T-helper 2 cell treated with Interferon-gamma antibody and Interleukin-4, amounts not matched to agents 100 ng/mL and 5 ng/mL, for 36 hours (primary cell): ENCODE data around the gene GDI2. TPM values are rescaled to one million over a fixed set of nuclear protein-coding genes. Genes with fewer than 3 reads are reported as not detected.
"Not testable (repeated sequence)": the region's sequence is repeated elsewhere in the genome, so short reads cannot be mapped to it uniquely, and the experiment has no call there.

ENCODE experiments used
- intact Hi-C: fragments of 100-400 bp; cut with micrococcal nuclease; formaldehyde crosslinking; loops from one replicate; pipeline ENCODE4 v1.15.1; 2023
- total RNA-seq: library from RNA; stranded (reverse); gene quantifications from 2 replicates; pipeline ENCODE4 v1.2.3, GENCODE V29; 2022

GDI2 gene
- total RNA-seq, 1 donor from 2014 or later: 261 TPM

DNA sequence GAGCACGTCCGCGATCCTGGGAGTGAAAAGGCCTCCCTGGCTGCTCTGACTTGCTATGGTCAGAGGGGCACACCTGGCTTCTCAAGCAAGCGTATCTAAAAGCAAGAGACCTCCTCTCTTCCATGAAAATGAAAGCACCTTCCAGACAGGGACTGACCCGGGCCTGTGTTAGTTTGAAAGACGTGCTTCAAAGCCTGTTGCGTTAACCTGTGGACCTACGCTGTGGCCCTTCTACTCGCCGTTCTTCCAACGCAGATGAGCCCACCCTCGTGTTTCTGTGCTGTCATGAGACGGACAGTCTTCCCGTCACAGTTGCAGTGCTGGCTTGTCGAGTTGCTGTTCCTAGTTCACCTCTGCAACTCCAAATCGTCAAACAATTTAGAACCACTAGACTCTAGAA is 15.5 kb upstream of the GDI2 start:
- intact Hi-C loops: no loop called here

DNA sequence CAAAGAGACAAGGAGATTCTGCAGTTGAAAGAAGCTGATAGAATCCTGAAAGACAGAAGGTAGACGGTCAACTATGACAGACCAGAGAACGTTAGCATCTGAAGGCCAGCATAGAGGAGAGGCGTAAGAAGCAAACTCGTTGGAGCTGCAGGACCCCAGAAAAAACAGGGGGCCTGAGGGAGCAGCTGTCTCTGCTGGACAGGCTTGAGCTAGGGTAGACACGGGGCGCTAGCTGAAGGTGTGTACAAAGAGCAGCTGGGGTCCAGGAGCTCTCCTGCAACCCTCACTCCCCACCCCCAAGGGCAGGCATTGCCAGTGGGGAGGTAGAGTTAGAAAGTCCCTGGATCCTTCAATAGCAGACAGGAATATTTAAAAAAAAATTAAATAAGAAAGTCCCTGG is 14.6 kb upstream of the GDI2 start:
- intact Hi-C loops: no loop called here

DNA sequence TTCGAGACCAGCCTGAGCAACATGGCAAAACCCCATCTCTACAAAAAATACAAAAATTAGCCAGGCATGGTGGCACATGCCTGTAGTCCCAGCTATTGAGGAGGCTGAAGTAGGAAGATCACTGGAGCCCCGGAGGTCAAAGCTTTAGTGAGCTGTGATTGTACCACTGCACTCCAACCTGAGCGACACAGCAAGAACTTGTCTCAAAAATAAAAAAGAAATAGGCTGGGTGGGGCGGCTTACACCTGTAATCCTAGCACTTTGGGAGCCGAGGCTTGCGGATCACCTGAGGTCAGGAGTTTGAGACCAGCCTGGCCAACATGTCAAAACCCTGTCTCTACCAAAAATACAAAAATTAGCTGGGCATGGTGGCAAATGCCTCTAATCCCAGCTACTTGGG is 13.3 kb upstream of the GDI2 start:
- intact Hi-C loops: not testable (repeated sequence)

DNA sequence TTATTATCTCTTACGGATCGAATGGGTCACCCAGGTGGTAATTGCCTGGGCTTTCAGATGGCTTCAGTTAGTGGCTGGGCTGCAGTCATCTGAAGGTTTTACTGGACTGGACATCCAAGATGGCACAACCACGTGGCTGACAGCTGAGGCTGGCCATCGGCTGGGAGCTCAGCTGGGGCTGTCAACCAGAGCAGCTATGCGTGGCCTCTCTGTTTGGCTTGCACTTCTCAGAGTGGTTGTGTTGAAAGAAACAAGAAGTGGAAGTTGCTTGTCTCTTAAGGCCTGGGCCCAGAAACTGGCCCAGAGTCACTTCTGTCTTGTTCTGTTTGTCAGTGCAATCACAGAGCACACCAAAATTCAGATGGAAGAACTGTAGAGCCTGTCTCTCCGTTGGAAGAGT is 5.7 kb upstream of the GDI2 start:
- intact Hi-C loops: no loop called here

DNA sequence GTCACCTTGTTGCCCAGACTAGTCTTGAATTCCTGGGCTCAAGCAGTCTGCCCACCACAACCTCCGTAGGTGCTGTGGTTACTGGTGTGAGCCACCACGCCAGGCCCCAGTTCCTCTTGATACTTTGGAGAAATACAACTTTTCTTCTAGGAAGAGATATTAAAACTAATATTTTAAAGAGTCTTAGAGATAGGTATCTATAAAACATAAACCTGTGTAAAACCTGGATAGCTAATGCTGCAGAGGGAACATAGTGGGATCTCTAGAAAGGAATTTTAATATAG is 4.8 kb upstream of the GDI2 start:
- intact Hi-C loops: no loop called here

DNA sequence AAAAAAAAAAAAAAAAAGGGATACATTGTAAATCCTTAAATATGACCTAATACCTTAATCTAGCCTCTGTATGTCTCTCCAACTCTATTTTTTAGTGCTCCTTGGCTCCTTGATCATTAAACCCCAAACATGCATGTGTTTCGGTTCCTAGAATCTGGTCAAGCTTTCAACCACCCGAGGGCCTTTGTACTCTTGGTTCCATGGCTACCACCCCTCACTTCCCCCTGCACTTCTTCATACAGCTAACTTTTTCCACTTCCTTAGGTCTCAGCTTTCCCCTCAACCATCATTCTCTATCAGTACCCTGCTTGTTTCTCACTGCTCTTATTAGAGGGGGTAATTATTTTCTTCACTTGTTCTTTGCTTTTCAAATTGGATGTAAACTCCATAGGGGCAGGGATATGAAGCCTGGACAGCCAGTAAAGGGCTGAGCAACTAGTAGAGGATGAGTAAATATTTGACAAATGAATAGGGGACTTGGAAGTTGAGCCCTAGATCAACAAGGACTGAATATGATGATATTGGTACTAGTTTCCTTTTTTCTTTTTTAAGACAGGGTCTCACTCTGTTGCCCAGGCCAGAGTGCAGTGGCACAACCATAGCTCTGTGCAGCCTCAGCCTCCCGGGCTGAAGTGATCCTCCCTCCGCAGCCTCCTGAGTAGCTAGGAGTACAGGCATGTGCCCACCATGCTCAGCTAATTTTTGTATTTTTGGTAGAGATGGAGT is 4.3 kb upstream of the GDI2 start:
- intact Hi-C loops: no loop called here

DNA sequence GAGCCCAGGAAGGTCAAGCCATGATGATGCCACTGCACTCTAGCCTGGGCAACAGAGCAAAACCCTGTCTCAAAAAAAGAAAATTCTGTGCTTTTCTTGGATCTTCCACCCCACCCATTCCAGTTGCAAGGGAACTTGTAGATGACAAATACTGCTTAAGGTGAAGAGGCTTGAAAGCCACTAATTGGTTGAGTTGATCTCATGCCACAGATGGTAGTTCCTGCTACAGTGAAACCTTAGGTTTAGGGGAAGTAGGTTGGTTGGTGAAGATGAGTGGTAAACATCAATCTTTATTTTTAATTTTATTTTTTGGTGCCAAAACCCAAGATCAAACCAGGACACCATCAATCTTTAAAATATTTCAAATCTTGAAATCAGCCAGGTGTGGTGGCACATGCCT is 2.9 kb upstream of the GDI2 start:
- intact Hi-C loops: no loop called here

DNA sequence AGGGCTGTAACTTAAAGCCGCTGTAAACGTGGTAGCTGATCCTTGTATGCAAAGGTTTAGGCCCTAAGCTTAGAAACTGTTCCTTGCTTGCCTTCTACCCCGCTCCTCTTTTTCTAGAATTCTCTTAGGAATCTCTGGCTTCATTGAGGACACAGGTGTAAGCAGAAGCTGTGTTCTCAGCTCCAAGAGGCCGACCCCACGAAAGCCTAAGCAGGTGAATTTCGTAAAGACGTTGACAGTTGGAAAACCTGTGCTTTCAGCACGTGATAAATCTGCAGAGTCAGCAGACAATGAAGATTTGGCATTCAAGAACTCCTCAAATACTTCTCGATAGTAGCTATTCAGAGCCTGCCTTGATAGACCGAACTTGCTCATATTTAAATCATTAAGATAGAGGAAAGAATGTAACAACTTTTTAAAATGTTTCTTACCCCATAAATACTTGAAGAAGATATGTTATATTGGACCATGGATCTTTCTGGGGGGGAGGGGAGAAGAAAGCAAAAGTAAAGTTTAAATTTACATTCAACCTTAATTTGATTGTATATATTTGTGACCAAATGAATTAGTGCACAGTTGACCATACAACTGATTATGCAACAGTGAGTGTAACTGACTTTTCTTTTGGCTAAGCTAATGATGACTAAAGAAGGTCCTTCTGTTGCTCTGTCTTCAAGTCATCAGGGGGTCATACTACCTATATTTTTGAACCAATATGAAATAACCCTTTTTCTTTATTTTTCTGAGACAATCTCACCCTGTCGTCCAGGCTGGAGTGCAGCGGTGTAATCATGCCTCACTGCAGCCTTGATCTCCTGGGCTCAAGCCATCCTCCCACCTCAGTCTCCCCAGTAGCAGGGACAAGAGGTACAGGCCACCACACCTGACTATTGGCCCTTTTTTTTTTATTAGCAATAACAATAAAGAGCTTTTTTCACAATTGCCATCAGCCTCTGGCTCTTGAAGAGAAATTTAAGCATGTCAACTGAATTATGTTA is 1.2 kb upstream of the GDI2 start:
- intact Hi-C loops: loop anchor here (5.0 kb wide), 3 partner anchors 37 to 348 kb away; no protein-coding TSS in a partner anchor

DNA sequence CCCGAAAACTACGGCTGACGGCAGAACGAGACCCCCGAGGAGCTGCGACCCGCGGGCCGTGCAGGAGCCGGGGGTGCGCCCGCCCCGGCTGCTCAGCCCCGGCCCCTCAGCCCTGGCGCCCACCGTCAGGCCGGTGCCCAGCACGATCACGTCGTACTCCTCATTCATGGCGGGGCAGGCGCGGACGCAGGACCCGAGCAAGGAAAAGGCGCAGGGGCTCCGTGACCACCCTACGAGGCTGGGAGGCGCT is 218 bp downstream of the GDI2 start:
- intact Hi-C loops: loop anchor here (1.0 to 5.0 kb wide), 8 partner anchors 36 to 366 kb away; partner anchors contain the start of genes FBH1, IL15RA, RBM17 and TASOR2

DNA sequence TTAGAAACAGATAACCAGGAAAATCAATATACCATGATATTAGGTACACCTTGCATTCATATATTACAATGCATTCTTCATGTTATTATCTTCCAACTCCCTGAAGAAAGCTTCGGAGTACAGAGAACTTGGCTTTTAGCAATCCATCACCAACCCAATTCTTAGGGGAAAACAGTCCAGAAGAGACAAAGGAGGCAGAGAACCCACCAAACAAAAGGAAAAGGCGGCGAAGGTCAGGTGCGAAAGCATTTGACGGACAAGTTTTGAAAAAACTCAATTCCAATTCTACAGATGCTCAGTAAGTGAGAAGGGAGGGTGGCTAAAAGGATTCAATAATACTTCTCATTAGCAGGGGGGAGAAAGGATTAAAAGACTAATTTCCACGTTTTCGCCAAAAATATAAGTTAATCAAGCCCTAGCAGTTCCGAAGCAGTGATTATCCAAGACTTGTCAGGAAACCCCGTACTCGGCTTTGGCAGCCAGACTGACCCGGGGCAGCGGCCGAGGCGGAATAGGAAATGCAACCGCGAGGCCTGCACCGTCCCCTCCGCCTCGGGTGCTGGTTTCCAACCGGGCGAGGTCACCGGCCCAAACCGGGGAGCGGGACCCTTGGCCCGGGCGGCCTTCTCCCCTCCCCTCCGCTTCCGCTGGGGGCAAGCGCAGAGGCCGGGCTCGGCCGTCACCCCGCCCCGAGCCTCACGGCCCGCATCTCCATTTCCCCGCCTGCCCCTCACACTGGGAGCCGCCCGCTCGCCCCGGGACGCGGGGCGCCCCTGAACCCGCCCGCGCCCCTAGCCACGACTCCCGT is 747 bp downstream of the GDI2 start:
- intact Hi-C loops: loop anchor here (1.0 to 5.0 kb wide), 8 partner anchors 35 to 366 kb away; partner anchors contain the start of genes FBH1, IL15RA, RBM17 and TASOR2

DNA sequence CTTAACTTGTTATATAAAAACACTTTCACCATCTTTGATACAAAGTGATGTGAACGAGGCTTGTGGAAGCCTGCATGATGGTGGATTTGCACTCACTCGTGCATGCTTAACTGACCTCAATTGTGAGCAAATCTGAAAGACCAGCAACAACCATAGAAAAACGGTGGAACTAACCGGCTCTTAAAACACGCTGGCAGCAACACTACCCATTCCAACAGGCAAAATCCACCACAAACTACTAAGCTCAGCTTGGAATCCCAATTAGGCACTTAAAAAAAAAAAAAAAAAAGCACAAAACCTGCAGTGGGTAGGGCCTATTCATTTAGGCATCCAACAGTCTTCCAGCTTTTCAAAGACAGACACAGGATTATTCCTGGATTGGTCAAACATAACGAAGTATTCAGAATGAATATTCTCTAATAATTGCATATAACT is 1.8 kb downstream of the GDI2 start:
- intact Hi-C loops: loop anchor here (5.0 kb wide), 3 partner anchors 34 to 351 kb away; no protein-coding TSS in a partner anchor

DNA sequence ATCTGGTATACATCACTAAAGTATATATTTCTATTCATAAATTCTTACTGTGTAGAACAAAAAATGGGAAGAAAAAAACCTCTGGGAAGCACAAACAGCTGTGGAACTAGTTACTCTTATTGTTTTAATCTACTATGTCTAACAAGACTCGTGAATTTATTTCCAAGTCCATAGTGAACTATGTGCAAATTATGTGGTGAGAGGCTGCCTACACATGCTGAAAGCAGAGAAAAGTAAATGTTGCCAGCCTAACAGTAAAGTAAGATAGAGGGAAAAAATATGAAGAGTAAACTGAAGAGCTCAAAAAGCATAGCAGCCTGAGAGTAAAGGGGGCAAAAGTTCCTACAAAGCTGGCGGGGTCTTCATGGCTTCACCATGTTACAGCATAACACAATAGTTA is 3.0 kb downstream of the GDI2 start:
- intact Hi-C loops: loop anchor here (5.0 kb wide), 3 partner anchors 33 to 352 kb away; no protein-coding TSS in a partner anchor

DNA sequence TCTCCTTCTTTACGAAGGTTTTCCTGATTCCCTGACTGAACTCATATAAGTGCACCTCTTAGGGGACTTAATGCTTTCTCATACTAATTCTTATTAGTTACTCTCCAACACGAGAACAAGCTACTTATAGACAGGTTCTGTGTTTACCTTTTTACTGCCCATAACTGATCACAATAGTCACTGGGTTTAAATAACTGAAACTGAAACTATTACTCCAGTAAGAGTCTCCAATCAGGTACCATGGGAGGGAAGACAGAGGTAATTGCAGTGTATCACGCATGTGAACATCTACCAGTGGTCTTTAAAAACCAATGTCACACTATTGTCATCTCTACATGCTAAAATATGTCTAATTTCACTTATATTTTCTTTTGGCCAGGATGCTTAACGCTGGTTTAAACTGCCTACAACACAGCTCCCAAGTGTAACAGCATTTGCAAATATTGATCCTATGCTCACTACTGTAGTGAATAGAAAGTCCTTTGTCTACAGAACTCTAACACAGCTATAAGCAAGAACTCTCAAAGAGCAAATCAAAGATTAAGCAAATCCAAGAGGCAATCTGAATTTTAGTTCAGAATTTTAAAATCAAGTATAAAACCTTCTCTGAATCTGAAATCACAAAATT is 3.6 kb downstream of the GDI2 start:
- intact Hi-C loops: loop anchor here (5.0 kb wide), 3 partner anchors 32 to 353 kb away; no protein-coding TSS in a partner anchor

DNA sequence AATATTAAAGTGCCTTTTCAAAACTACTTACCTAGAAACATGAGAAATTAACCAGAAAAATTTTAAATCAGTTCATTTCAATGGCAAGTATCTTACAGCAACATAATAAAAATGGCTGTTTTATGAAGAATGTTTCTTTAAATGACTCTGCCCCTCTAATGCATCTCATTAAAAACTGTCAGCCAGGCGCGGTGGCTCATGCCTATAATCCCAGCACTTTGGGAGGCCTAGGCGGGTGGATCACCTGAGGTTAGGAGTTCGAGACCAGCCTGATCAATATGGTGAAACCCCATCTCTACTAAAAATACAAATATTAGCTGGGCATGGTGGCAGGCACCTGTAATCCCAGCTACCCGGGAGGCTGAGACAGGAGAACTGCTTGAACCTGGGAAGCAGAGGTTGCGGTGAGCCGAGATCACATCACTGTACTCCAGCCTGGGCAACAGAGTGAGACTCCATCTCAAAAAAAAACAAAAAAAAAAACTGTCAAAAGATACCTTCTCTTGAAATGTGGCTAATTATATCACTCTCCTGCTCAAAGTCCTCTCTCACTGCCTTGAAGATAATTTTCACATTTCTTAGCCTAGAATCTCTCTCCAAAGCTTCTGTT is 4.3 kb downstream of the GDI2 start:
- intact Hi-C loops: not testable (repeated sequence)

DNA sequence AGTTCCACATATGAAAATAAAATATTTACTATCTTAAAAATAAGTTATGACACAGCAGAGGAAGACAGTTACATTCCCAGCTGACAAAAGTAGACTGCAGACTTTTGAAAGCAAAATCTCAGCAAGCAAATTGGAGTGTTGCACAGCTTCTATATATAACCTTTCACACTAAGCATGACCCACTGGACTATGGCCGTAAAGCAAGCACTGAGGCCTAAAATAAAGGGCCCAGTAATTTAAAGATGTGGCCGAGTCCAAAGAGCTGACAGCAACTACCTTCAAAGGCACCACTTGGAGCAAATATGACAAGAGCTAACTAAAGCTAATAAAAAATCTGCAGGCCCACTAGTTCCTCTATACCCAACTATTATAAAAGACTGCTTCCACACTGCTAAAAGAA is 6.5 kb downstream of the GDI2 start:
- intact Hi-C loops: no loop called here

DNA sequence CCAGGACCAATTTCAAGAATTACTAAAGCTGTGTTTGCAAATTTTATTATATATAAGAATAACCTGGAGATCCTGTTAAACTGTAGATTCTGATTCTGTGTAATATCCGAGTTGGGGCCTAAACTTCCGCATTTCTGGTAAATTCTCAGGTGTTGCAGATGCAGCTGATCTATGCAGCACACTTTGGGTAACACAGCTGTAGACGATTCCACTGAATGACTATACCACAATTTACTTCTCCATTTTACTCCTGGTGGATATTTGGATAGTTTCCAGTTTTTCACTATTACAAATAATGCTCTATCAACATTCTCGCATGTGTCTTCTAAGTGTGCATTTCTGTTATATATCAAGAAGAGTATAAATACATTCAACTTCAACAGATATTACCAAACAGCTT is 7.5 kb downstream of the GDI2 start:
- intact Hi-C loops: no loop called here

DNA sequence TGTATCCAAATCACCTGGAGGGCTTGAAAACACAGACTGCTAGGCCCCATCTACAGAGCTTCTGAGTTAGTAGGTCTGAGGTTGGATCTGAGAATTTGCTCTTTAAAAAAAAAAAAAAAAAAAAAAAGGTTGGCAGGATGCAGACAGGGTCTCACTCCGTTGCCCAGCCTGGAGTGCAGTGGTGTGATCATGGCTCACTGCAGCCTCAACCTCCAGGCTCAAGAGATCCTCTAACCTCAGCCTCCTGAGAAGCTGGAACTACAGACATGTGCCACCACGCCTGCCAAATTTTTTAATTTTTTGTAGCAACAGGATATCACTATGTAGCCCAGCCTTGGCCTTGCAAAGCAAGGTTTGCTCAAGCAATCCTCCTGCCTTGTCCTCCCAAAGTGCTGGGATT is 8.0 kb downstream of the GDI2 start:
- intact Hi-C loops: no loop called here

DNA sequence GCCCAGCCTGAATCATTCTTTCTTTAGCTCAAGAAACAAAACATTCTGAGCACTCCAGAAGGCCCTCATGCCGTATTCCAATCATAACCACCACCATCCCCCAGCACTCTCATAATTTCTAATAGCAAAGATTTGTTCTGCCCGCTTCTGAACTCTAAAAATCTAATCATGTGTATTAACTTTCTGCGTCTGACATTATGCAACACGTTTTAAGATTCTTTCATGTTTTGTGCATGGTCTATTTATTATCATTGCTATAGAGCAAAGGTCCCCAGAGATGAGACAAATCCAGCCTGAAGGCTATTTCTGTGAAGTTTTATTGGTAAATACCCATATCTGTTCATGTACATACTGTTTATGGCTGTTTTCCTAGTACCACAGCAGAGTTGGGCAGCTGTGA is 8.8 kb downstream of the GDI2 start:
- intact Hi-C loops: no loop called here

DNA sequence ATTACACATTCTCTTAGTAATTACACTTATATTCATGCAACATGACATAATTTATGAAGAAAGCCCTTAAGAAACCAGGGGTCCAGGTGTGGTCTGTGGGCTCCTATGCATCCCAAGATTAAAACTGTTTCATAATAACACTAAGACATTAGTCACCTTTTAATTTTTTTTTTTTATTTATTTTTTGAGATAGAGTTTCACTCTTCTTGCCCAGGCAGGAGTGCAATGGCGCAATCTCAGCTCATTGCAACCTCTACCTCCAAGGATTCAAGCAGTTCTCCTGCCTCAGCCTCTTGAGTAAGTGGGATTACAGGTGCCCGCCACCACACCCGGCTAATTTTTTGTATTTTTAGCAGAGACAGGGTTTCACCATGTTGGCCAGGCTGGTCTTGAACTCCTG is 12.5 kb downstream of the GDI2 start:
- intact Hi-C loops: no loop called here

DNA sequence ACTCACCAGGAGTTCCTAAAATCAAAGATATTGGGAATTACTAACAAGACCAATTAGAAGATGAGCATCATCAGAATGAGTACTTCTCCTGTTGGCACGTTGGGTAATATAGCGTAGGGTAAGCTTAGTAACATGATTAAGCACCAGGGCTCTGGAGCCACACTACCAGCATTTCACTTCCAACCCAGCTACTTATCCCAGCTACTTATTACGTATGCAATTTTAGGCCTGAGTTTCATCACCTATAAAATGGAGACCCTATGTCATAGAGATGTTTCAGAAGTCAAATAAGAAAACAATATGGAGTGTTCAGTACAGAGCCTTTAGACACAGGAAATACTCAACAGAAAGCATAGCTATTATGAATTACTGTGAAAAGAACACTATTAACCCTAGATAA is 19.0 kb downstream of the GDI2 start:
- intact Hi-C loops: no loop called here

DNA sequence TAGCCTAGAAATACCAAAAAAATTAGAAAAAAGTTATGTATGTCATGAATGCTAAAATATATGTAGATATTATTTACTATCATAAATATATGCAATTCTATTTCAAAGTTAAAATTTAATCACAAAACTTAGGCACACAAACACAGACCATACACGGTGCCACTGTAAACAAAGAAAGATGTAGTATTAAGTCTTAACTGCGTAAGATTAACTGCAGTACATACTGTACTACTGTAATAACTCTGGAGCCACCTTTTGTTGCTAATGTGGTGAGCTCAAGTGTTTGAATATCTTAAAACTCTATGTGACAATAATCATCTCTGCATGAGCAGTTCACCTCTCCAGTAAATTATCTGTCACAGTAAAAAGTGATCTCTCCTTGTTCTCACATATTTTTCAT is 23.6 kb downstream of the GDI2 start:
- intact Hi-C loops: no loop called here
